NCI-H2107 treated with DMSO at 0.1 percent for 48 hours (cell line): ENCODE data around the gene MAPKAP1.

Source experiments
- DNase-seq: peaks from one replicate; lab custom pipeline; 2025; ENCODE audit not compliant: unreplicated experiment; lab: John Stamatoyannopoulos, UW

Gene MAPKAP1

GRCh38 chr9:125646217-125646616 is 60.8 kb downstream of the MAPKAP1 start:
- no peak for DNase-seq

DNA sequence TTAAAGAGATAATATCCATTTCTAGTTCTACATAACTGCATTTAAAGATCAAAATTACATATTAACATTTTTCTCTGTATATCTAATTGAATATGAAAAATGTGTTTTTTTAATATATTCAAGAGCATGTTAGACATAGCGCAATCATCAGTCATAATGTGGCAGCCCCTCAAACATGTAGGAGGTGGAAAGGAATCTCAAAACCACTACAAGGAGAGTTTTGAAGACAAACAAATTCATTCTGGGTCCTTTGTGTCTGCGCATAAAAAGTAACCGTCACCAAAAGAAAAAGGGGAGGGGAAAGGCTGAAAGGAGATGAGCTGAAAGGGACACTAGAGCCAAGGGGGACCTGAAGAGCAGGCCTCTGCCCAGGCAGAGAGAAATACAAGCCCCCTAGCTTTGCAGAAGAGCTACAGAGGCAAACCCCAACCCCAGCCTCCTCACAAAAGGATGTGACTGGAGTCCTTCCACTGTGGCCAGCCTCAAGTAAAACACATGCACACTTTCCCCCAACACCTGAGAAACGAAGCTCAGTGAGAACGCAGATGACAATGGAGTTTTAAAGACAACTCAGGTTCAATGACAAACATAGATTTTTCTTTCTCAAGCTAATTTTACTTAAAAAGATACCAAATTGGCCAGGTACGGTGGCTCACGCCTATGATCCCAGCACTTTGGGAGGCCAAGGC is 62.0 kb downstream of the MAPKAP1 start:
- DNase-seq, result no peak

- DNase-seq, result no peak
These were observed 64.7 kb downstream of the MAPKAP1 start for GRCh38 chr9:125642311-125642710.

DNA sequence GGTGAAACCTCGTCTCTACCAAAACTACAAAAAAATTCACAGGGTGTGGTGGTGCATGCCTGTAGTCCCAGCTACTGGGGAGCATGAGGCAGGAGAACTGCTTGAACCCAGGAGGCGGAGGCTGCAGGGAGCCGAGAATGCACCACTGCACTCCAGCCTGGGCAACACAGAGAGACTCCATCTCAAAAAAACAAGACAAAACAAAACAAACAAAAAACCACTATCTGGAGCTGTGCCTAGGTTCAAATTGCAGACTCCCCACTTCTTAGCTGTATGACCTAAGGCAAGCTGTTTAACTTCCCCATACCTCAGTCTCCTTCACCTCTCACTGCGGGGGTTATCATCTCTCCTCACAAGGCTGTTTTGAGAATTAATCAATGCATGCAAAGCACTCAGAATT is 68.0 kb downstream of the MAPKAP1 start:
- DNase-seq, result no peak

- no peak for DNase-seq
These were observed 68.6 kb downstream of the MAPKAP1 start for GRCh38 chr9:125638239-125639045.

- DNase-seq, result no peak
These were observed 69.8 kb downstream of the MAPKAP1 start for GRCh38 chr9:125637241-125637640.

GRCh38 chr9:125635888-125636287 is 71.1 kb downstream of the MAPKAP1 start:
- peak; percentile 76 for DNase-seq

- DNase-seq, result no peak
These were observed 72.8 kb downstream of the MAPKAP1 start for GRCh38 chr9:125634040-125634717.

DNA sequence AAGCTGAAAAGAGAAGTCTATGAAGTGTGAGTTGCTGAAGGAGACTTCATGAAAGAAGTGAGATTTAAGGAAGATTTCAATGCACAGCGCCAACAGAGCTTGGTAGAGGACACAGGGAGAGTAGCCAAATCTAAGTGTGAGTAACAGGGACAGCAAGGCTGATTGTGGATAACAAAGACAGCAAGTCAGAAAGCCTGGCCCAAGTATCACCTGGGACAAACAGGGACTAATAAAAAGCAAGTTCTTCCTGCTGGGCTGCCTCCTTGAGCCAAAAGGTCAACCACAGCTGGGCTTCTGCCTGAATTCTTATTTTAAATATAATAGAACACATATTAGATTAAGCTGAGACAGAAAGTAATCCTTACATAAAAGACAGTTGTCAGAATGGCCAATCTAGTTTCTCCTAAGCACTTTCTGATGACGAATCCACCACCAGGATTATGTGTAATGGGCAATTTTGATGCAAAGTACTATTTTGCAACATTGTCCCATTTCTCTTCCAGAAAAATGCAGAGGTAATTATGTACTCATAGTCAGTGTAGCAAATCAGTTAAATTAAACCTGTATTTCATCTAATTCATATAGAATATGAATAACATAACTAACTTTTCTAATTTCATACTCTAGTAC is 73.8 kb downstream of the MAPKAP1 start:
- DNase-seq, result no peak

GRCh38 chr9:125632321-125633115 is 74.5 kb downstream of the MAPKAP1 start:
- peak; percentile 54 for DNase-seq

GRCh38 chr9:125631391-125632085 is 75.5 kb downstream of the MAPKAP1 start:
- DNase-seq, result peak; percentile 27

DNA sequence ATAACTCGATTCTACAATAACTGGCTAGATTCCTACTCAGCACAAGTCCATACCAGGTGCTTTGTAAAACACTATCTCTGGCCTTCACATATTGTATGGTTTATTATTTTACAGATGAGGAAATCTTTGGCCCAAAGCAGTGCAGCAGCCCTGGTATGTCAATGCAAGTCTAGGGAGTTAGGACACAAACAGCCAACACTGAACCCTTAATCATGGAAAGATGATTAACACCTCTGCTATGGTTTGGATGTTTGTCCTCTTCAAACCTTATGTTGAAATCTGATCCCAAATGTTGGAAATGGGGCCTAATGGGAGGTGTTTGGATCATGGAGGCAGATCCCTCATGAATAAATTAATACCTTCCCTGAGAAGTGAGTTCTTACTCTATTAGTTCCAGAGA is 76.6 kb downstream of the MAPKAP1 start:
- DNase-seq, result no peak

DNA sequence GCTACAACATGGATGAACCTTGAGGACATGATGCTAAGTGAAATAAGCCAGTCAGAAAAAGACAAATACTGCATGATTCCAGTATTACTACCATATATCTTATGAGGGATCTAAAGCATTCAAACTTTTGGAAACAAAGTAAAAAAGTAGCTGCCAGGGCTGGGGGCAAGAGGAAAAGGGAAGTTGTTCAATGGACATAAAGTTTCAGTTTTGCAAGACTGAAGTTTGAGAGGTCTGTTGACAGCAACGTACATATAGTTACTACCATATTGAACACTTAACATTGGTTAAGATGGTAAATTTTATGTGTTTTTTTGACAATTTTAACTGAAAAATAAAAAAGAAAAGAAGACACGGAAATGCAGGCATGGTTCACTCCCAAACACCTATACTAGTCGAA is 77.6 kb downstream of the MAPKAP1 start:
- no peak for DNase-seq

GRCh38 chr9:125626187-125626586 is 80.8 kb downstream of the MAPKAP1 start:
- no peak for DNase-seq

- no peak for DNase-seq
These were observed 85.8 kb downstream of the MAPKAP1 start for GRCh38 chr9:125621170-125621569.

GRCh38 chr9:125620216-125620615 is 86.8 kb downstream of the MAPKAP1 start:
- no peak for DNase-seq

DNA sequence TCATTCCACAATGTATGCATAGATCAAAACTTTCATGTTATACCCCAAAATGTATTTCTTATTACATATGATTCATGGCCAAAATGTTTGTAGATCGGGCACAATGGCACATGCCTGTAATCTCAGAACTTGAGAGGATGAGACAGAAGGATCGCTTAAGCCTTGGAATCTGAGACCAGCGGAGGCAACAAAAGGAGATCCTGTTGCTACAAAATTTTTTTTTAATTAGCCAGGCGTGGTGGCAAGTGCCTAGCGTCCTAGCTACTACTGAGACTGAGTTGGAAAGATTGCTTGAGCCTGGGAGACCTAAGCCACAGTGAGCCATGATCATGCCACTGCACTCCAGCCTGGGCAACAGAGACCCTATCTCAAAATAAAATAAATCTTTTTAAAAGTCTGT is 89.9 kb downstream of the MAPKAP1 start:
- DNase-seq, result peak; percentile 12

DNA sequence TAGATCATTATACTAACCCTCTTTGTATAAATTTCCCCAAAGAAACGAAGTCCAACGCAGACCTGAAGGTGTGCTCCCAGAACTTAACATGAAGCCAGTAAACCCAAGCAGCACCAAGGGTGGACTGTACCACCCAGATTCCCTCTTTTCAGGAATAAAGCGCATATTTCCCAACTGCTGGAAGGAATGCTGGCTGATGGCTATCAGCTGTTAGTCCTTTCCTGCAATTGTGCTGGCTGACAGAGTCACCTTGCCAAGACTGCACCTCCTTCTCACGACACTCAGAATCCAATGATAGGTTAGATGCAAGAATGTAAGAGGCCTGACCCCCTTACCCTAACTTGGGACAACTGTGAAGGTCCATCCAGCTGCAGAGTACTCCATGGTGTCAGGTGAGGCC is 93.9 kb downstream of the MAPKAP1 start:
- no peak for DNase-seq

- DNase-seq, result no peak
These were observed 94.4 kb downstream of the MAPKAP1 start for GRCh38 chr9:125612616-125613015.

- no peak for DNase-seq
These were observed 95.8 kb downstream of the MAPKAP1 start for GRCh38 chr9:125611121-125611765.
